ENCODE data around the gene EHBP1.
A peak's percentile ranks its signal among the peaks of the same experiment; 100 is the strongest.

EHBP1 gene

GRCh38 chr2:63081404-63081803 lies 375.9 kb downstream of the EHBP1 start:
- Histone ChIP-seq H3K27ac (ENCODE audit: extremely low read depth, low read depth, low read length) (no peak overlapping the region), H3K4me3 (ENCODE audit: low read depth, low read length) (no peak overlapping the region), H3K9me3 (ENCODE audit: control insufficient read depth, insufficient read depth, low read depth, low read length) (no peaks in the 10 kb centered on the region), H3K36me3 (ENCODE audit: control insufficient read depth in 2 of 2, insufficient read depth in 1 of 2, low read length in 2 of 2) (no peaks in the 10 kb centered on the region), H3K4me1 (ENCODE audit: control insufficient read depth, insufficient read depth, low read length) (no peaks in the 10 kb centered on the region)
- ChIA-PET CTCF (interaction anchor here (0.5 kb wide), 1 partner anchor 80 kb away, joined by 3 read pairs; no protein-coding TSS in a partner anchor), POLR2A (no interaction called here)
- TF ChIP-seq ZNF645 (tag by site-specific recombination; IDR thresholded peaks at IDR 0.05) (no peak), ZNF148 (tag by site-specific recombination; IDR thresholded peaks at IDR 0.05; ENCODE audit: borderline replicate concordance) (no peak), ZNF660 (tag by site-specific recombination; IDR thresholded peaks at IDR 0.05) (no peak), ZNF175 (tag by site-specific recombination; IDR thresholded peaks at IDR 0.05) (no peak)

DNA sequence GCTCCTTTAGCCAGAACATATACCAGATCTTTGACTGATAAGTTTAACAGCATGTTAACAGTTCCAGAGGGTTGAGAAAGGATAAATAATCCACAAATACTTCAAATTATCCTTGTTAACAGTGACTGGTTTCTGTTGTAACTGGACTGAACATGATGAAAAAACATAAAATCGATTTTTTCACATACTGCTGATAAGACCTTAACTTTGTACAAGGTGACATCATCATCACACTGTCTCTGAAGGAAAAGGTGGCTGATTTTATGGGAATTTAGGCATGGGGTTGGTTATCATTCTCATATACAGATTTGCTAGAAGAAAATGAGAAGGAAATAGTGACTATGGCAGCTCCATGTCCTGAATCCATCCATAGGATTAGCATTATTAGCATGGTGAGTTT lies 381.2 kb downstream of the EHBP1 start:
- Histone ChIP-seq H3K4me1 (ENCODE audit: control insufficient read depth, insufficient read depth, low read length) (no peaks in the 10 kb centered on the region), H3K4me3 (ENCODE audit: low read depth, low read length) (no peak overlapping the region), H3K36me3 (ENCODE audit: control insufficient read depth in 2 of 2, insufficient read depth in 1 of 2, low read length in 2 of 2) (no peaks in the 10 kb centered on the region), H3K9me3 (ENCODE audit: control insufficient read depth, insufficient read depth, low read depth, low read length) (no peaks in the 10 kb centered on the region), H3K27ac (ENCODE audit: extremely low read depth, low read depth, low read length) (no peak overlapping the region)
- POLR2A ChIA-PET = interaction anchor here (0.5 kb wide), 1 partner anchor 475 kb away, joined by 3 read pairs; no protein-coding TSS in a partner anchor
- TF ChIP-seq KLF16 (tag by site-specific recombination; IDR thresholded peaks at IDR 0.05) (0 out of 2 replicates have a peak, but pooled peaks have one; percentile 21), ATF2 (tag by site-specific recombination; IDR thresholded peaks at IDR 0.05; ENCODE audit: low read depth) (0 out of 2 replicates have a peak, but pooled peaks have one; percentile 23), ZNF292 (tag by site-specific recombination; IDR thresholded peaks at IDR 0.05; ENCODE audit: borderline replicate concordance, low read depth) (no peak)
- CTCF ChIA-PET = no interaction called here

DNA sequence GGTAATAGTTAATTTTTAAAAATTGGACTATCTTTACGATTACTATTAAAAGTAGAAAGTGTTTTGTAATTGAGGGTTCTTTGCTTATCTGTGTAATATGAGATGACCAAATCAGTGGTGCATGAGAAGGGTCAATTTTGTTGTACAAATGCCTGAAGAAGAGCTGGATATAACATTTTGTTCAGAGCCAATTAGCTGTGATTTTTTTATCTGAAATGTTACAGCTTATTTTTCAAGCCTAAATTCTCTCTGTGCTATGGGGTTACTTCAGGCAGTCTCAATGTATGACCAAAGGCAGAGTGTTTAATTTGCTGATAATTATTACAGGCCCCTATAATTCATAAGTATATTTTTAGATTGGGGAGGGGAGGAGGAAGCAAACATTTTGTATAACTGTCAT lies 386.9 kb downstream of the EHBP1 start:
- ChIA-PET CTCF (interaction anchor here (0.6 kb wide), 1 partner anchor 370 kb away, joined by 4 read pairs; no protein-coding TSS in a partner anchor), POLR2A (no interaction called here)
- Histone ChIP-seq H3K27ac (ENCODE audit: extremely low read depth, low read depth, low read length) (no peak overlapping the region), H3K4me3 (ENCODE audit: low read depth, low read length) (no peak overlapping the region), H3K36me3 (ENCODE audit: control insufficient read depth in 2 of 2, insufficient read depth in 1 of 2, low read length in 2 of 2) (no peaks in the 10 kb centered on the region), H3K9me3 (ENCODE audit: control insufficient read depth, insufficient read depth, low read depth, low read length) (no peaks in the 10 kb centered on the region), H3K4me1 (ENCODE audit: control insufficient read depth, insufficient read depth, low read length) (no peaks in the 10 kb centered on the region)
- no peak for TF ChIP-seq ZSCAN30 (tag by site-specific recombination; IDR thresholded peaks at IDR 0.05)
- no peak for TF ChIP-seq ZNF792 (tag by site-specific recombination; IDR thresholded peaks at IDR 0.05)
- no peak for TF ChIP-seq MEIS1 (CRISPR knock-in tag; IDR thresholded peaks at IDR 0.05; ENCODE audit: borderline replicate concordance)
- TF ChIP-seq ZNF600 (tag by site-specific recombination; IDR thresholded peaks at IDR 0.05) = no peak
- no peak for TF ChIP-seq ZNF747 (tag by site-specific recombination; IDR thresholded peaks at IDR 0.05)

- Histone ChIP-seq H3K27ac (ENCODE audit: extremely low read depth, low read depth, low read length) (no peak overlapping the region), H3K4me1 (ENCODE audit: control insufficient read depth, insufficient read depth, low read length) (no peaks in the 10 kb centered on the region), H3K4me3 (ENCODE audit: low read depth, low read length) (no peak overlapping the region), H3K9me3 (ENCODE audit: control insufficient read depth, insufficient read depth, low read depth, low read length) (no peaks in the 10 kb centered on the region), H3K36me3 (ENCODE audit: control insufficient read depth in 2 of 2, insufficient read depth in 1 of 2, low read length in 2 of 2) (no peaks in the 10 kb centered on the region)
- POLR2A ChIA-PET = no interaction called here
- CTCF ChIA-PET = interaction anchor here (0.6 kb wide), 1 partner anchor 370 kb away, joined by 4 read pairs; no protein-coding TSS in a partner anchor
- TF ChIP-seq ZNF596 (tag by site-specific recombination; IDR thresholded peaks at IDR 0.05) (no peak), ZNF623 (tag by site-specific recombination; IDR thresholded peaks at IDR 0.05) (no peak), ZNF223 (tag by site-specific recombination; IDR thresholded peaks at IDR 0.05) (no peak), ZNF362 (tag by site-specific recombination; IDR thresholded peaks at IDR 0.05) (no peak), ZXDB (tag by site-specific recombination; IDR thresholded peaks at IDR 0.05) (no peak), WT1 (tag by site-specific recombination; IDR thresholded peaks at IDR 0.05) (no peak), ZNF335 (tag by site-specific recombination; conservative IDR thresholded peaks at IDR 0.05) (no peak), GFI1B (tag by site-specific recombination; IDR thresholded peaks at IDR 0.05) (no peak), FEZF1 (tag by site-specific recombination; IDR thresholded peaks at IDR 0.05) (no peak), YY1 (tag by site-specific recombination; IDR thresholded peaks at IDR 0.05) (no peak), ZNF138 (tag by site-specific recombination; IDR thresholded peaks at IDR 0.05; ENCODE audit: borderline replicate concordance) (no peak), ZNF423 (tag by site-specific recombination; IDR thresholded peaks at IDR 0.05) (no peak)
These were observed 387.3 kb downstream of the EHBP1 start for GRCh38 chr2:63092857-63093256.
